ENCODE results near the gene CPD. TPM values are rescaled to one million over a fixed set of nuclear protein-coding genes. Genes with fewer than 3 reads are reported as not detected.
A peak's percentile ranks its signal among the peaks of the same experiment; 100 is the strongest.

Gene CPD
- polyA plus RNA-seq, 4 donors: 81.5 to 92.2 (median 85.5) TPM

GRCh38 chr17:30352240-30352814, 26.4 kb upstream of the CPD start:
- DNase-seq (ENCODE audit: low read depth in 4 of 4, low spot score in 2 of 4): no peak

DNA sequence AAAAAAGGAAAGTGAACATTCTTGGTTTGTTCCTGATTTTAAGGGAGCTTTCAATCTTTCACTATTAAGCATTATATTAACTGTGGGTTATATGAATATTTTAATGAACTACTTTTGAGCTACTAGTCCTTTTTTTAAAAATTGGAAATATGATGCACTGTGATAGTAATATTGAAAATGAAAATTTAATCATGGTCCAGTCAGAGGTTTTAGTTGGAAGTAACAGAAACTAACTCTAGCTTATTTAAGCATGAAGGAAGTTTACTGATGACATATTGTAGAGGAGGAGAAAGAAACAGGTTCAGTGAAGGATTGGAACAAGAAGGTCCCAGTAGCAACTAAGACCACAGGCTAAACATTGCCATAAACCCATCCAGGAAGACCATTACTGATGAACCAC, 24.0 kb upstream of the CPD start:
- DNase-seq (ENCODE audit: low read depth in 4 of 4, low spot score in 2 of 4): no peak

- DNase-seq (ENCODE audit: low read depth in 4 of 4, low spot score in 2 of 4): no peak
Observed at GRCh38 chr17:30357476-30357875, 21.3 kb upstream of the CPD start.

DNA sequence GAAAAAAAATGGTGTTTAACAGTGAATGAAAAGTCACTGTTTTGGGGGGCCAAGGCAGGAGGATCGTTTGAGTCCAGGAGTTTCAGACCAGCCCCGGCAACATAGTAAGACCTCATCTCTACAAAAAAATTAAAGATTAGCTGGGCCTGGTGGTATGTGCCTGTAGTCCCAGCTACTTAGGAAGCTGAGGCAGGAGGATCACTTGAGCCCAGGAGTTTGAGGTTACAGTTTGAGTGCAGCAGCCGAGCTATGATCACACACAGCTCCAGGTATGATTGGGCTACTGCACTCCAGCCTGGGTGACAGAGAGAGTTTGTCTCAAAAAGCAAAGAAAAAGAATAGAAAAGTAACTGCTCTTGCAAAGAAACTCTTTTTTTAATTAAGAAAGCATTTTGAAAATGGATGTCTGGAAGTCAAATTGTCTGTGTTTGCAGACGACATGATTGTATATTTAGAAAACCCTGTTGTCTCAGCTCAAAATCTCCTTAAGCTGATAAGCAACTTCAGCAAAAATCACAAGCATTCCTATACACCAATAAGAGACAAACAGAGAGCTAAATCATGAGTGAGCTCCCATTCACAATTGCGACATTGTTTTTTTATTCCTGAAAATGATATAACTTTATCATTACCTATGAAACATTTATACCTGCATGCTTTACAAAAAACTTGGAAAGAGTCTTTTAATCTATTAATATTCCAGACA, 20.5 kb upstream of the CPD start:
- no peak for DNase-seq (ENCODE audit: low read depth in 4 of 4, low spot score in 2 of 4)

GRCh38 chr17:30360086-30360808, 18.5 kb upstream of the CPD start:
- DNase-seq (ENCODE audit: low read depth in 4 of 4, low spot score in 2 of 4): no peak

DNA sequence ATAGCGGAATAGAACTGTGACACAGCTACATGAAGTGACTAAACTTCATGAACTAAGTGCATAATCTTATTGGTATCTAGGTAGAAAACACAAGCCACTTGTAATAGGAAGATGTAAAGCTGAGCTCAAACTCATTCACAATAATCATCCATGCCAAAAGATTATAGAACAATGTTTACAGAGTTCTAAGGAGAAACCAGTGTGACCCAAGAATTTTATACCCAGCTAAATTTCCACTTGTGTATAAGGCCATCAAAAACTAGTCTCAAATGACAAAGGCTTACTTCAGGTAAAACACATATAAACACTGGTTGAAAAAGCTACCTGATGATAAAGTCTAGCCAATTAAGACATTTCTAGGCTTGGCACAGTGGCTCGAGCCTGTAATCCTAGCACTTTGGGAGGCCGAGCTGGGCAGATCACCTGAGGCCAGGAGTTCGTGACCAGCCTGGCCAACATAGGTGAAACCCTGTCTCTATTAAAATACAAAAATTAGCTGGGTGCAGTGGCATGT, 16.9 kb upstream of the CPD start:
- DNase-seq (ENCODE audit: low read depth in 4 of 4, low spot score in 2 of 4): no peak

DNA sequence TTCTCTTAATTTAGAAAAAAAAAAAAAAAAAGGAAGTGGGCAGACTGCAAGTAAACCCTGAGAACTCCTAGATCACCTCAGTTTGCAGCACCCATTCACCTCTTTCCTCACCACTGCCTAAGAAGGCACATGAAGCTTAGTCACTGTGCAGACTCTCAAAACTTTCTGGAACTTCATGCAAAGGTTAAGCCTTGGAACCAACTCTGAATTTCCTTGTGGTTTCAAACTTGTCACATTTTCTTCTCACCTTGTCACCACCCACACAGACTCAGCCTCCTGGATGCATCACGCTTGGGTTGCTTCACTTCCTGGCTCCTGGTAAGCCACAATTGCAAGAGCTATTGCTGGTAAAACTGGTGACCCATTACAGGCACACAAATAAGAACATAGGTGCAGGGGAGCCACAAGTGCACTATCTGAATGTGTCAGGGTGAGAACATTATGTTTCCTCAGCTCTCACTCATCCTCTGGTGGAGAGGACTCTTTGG, 15.0 kb upstream of the CPD start:
- no peak for DNase-seq (ENCODE audit: low read depth in 4 of 4, low spot score in 2 of 4)

GRCh38 chr17:30366536-30366935, 12.2 kb upstream of the CPD start:
- no peak for DNase-seq (ENCODE audit: low read depth in 4 of 4, low spot score in 2 of 4)

DNA sequence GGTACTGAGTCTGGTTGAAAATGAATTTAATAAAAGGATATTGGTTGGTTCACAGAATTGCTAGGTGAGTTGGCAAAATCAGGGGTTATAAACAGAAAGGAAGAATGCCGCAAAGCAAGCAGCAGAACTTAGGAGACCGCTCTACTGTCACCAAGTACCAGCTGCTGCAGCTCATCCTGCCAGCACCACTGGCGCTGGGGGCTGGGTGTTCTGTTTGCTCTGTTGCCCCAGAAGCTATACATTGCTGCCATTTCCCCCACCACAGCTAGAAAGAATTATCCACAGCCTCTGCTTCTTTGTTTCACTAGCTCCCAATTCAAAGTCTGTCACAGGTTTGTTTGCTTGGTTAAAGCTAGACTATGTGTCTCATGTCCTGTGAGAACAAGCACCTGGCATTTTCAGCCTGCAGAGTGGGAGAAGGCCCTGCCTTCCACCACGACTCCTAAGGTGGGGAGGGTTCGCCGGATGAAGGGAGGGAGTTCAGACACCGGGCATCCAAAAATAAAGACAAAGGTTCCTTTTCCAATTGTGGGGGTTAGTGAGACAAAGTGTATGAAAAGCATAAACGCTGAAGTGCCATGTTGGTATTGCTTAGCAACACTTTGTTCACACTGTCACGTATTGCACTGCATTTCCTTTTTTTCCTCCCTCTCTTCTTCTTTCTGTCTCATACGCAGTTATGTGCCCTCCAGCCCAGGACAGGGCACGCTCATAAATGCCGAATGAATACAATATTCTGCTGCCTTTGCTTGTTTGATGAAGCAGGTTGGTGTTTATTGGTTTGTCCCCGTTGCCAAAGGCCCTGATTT, 9.6 kb upstream of the CPD start:
- DNase-seq (ENCODE audit: low read depth in 4 of 4, low spot score in 2 of 4): no peak

GRCh38 chr17:30369995-30370394, 8.7 kb upstream of the CPD start:
- DNase-seq (ENCODE audit: low read depth in 4 of 4, low spot score in 2 of 4): no peak

GRCh38 chr17:30372755-30373154, 6.0 kb upstream of the CPD start:
- no peak for DNase-seq (ENCODE audit: low read depth in 4 of 4, low spot score in 2 of 4)

- no peak for DNase-seq (ENCODE audit: low read depth in 4 of 4, low spot score in 2 of 4)
Observed at GRCh38 chr17:30375661-30376060, 3.1 kb upstream of the CPD start.

DNA sequence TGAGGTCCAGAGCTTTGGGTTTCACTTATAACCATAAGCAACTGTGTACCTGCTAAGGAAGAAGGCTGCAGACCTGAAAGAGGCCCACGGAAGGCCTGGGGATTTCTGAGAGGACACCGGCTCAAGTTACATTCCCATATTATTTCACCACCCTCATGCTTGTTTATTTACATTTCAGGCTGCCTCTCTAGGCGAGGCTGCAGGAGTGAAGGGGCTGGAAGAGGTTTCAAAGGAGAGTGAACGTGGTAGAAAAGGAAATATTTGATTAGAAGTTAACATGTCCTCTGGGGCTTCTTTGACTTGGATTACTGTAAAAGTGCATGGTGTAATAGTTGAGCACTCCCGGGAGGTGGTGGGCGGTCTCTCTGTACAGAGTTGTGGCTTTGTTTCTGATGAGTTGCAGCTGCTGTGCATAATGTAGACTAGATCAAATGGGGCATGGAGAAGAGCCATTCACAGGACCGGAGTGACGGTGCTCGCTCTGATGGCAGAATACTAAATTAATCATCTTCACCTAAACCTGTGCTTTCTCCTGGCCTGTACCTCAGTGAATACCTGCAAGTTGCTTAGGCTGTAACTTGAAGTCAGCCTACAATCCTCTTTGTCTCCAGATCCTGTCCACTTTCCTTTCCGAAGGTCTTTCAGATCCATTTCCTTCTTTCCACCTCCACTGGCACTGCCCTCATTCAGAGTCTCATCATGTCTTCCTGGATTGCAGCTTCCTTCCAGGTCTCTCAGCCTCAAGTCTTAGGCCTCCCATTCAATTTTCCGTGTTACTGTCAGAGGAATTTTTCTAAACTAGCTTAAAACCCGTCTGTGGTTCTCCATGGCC, 1.9 kb upstream of the CPD start:
- peak; percentile 66 to 84 (median 80) for DNase-seq (ENCODE audit: low read depth in 4 of 4, low spot score in 2 of 4)

GRCh38 chr17:30377574-30378240, 1.0 kb upstream of the CPD start:
- DNase-seq (ENCODE audit: low read depth in 4 of 4, low spot score in 2 of 4): no peak

GRCh38 chr17:30378241-30378824, 394 bp upstream of the CPD start:
- DNase-seq (ENCODE audit: low read depth in 4 of 4, low spot score in 2 of 4): no peak

- no peak for DNase-seq (ENCODE audit: low read depth in 4 of 4, low spot score in 2 of 4)
Observed at GRCh38 chr17:30379303-30379902, 676 bp downstream of the CPD start.

- DNase-seq (ENCODE audit: low read depth in 4 of 4, low spot score in 2 of 4): no peak
Observed at GRCh38 chr17:30379903-30380381, 1.2 kb downstream of the CPD start.

DNA sequence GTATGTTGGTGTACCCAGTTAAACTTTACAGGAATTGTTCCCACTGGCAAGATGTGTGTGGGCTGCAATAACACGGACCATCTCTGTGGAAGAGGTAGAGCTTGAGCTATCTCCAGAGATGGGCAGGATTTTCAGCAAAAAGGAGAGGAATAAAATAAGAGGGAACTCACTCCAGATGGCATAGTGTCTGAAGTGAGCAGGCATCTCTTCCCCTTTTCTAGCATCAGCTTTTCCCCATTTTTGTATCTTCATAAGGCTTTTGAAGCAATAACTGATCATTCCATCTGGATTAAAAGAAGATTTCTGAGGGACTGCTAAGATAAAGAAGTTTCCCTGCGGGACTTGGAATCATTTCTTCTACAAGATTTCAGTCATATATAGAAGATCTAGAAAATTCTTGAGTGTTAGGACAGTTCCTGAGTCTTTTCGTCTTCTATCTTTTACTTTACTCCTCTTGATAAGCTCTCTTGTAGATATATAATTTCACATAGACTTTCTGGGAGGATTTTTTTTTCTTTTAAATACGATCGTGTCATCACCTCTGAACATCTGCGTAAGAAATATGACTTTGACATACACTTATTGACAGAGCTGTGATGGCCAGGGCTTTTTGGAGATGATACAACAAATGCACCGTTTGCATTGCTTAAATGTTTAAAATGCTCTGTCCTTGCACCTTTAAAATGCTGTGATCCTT, 2.1 kb downstream of the CPD start:
- DNase-seq (ENCODE audit: low read depth in 4 of 4, low spot score in 2 of 4): no peak
